Stomach (tissue), 9 donors: Measurements from ENCODE around the gene ZNF133. TPM values are rescaled to one million over a fixed set of nuclear protein-coding genes. Genes with fewer than 3 reads are reported as not detected.
"Not testable (repeated sequence)": the region's sequence is repeated elsewhere in the genome, so short reads cannot be mapped to it uniquely, and the experiment has no call there.

ENCODE experiments used
- DNase-seq, 2 donors: peaks; one replicate each; pipeline versions ENCODE4 v3.0.0 to v3.0.0-alpha.2; 2013 to 2019
- H3K27ac ChIP-seq, 5 donors: fragments of 200-600 bp in 4 of 5; sonication (generic) in 4 of 5; one replicate each; pipeline ENCODE4 v1.5.1; 2013 to 2019; ENCODE audit warnings: mild to moderate bottlenecking in 1 of 5, moderate library complexity in 1 of 5
- H3K27me3 ChIP-seq, 3 donors: fragments of 200-600 bp; sonication (generic); one replicate each; pipeline ENCODE4 v1.5.1; 2017 to 2019; ENCODE audit warnings: mixed run types in 1 of 3
- H3K36me3 ChIP-seq, 4 donors: fragments of 200-600 bp; sonication (generic); 1 replicate in 3 of 4; 2 replicates in 1 of 4; pipeline ENCODE4 v1.5.1; 2016 to 2019
- H3K4me1 ChIP-seq, 4 donors: fragments of 200-600 bp; sonication (generic); one replicate each; pipeline ENCODE4 v1.5.1; 2016 to 2019
- H3K4me3 ChIP-seq, 4 donors: fragments of 200-600 bp; sonication (generic) in 3 of 4; one replicate each; pipeline ENCODE4 v1.5.1; 2016 to 2019; ENCODE audit warnings: mild to moderate bottlenecking in 1 of 4
- H3K9me3 ChIP-seq, 4 donors: fragments of 200-600 bp; sonication (generic); one replicate each; pipeline ENCODE4 v1.5.1; 2016 to 2019
- EP300 ChIP-seq: sonication (generic); formaldehyde crosslinking; IDR thresholded peaks from one replicate; pipeline ENCODE4 v1.6.1; 2017; ENCODE audit warnings: antibody characterized with exemption
- POLR2A ChIP-seq, 4 donors: fragments of 450-650 bp; IDR thresholded peaks; one replicate each; pipeline ENCODE4 v1.6.1; 2016; ENCODE audit warnings: antibody characterized with exemption in 4 of 4, control low read depth in 2 of 4, mild to moderate bottlenecking in 1 of 4, moderate library complexity in 1 of 4
- POLR2AphosphoS5 ChIP-seq, 3 donors: sonication (generic); formaldehyde crosslinking; IDR thresholded peaks; one replicate each; pipeline ENCODE4 v1.6.1; 2016; ENCODE audit warnings: antibody characterized with exemption in 3 of 3
- WGBS, 5 donors: extraction: QIAGEN DNeasy Blood & Tissue Kit in 3 of 5; methylation state at CpG; one replicate each; pipeline versions ENCODE4 v1.1.5 to v1.1.7; 2013 to 2018; 5-methylcytosine and 5-hydroxymethylcytosine counted together
- intact Hi-C: fragments of 100-400 bp; cut with DNase I; formaldehyde crosslinking; loops from one replicate; pipeline ENCODE4 v1.15.1; 2023; ENCODE audit warnings: low total_unique reads
- polyA plus RNA-seq, 3 donors: library from polyadenylated mRNA; stranded (reverse); fragments of 200-250 nt; gene quantifications; one replicate each; pipeline ENCODE4 v1.2.3, GENCODE V29; 2013
- total RNA-seq, 5 donors: library from RNA; depleted of rRNA; stranded (reverse); fragments of >200 nt; gene quantifications; one replicate each; pipeline versions ENCODE4 v1.1.0 to v1.2.3, GENCODE V29; 2014 to 2016
- TF ChIP-seq, protein P1 (sequence below), 7 experiments: fragments of 450-650 bp in 4 of 7; fragments of 200-600 bp in 3 of 7; sonication (generic) in 3 of 7; IDR thresholded peaks; one replicate each; pipeline ENCODE4 v1.5.1; 2016 to 2019; ENCODE audit warnings: antibody characterized with exemption in 7 of 7, control low read depth in 2 of 7, mild to moderate bottlenecking in 1 of 7
- donor health status: healthy with polysubstance abuse.
- donor health status: Bipolar disorder and iron deficiency.
- donor health status: healthy.

Gene ZNF133
- total and polyA plus RNA-seq, 8 donors = 3.5 to 48.2 (median 13.9) TPM

DNA sequence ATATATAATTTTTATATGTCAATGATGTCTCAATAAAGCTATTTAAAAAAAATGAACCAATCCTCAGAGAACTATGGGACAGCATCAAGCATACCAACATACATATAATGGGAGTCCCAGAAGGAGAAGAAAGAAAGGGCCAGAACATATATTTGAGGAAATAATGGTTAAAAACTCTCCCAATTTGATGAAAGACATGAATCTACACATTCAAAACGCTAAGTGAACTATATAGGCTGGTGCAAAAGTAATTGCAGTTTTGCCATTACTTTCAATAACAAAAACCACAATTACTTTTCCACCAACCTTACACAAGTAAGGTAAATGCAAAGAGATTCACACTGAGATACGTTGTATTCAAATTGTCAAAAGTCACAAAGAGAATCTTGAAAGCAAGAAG is 43.4 kb downstream of the ZNF133 start:
- Histone ChIP-seq H3K9me3 (peaks cover 9 to 69% (median 45%) of the 10 kb centered on the region in 4 donors), H3K36me3 (no peaks in the 10 kb centered on the region), H3K27ac (no peak overlapping the region), H3K27me3 (no peaks in the 10 kb centered on the region), H3K4me3 (no peak overlapping the region), H3K4me1 (no peaks in the 10 kb centered on the region)
- TF ChIP-seq, protein P1, sequence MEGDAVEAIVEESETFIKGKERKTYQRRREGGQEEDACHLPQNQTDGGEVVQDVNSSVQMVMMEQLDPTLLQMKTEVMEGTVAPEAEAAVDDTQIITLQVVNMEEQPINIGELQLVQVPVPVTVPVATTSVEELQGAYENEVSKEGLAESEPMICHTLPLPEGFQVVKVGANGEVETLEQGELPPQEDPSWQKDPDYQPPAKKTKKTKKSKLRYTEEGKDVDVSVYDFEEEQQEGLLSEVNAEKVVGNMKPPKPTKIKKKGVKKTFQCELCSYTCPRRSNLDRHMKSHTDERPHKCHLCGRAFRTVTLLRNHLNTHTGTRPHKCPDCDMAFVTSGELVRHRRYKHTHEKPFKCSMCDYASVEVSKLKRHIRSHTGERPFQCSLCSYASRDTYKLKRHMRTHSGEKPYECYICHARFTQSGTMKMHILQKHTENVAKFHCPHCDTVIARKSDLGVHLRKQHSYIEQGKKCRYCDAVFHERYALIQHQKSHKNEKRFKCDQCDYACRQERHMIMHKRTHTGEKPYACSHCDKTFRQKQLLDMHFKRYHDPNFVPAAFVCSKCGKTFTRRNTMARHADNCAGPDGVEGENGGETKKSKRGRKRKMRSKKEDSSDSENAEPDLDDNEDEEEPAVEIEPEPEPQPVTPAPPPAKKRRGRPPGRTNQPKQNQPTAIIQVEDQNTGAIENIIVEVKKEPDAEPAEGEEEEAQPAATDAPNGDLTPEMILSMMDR (IDR thresholded peaks at IDR 0.05) = no peak
- TF ChIP-seq POLR2AphosphoS5 (IDR thresholded peaks at IDR 0.05) (no peak), EP300 (no peak), POLR2A (IDR thresholded peaks at IDR 0.05) (no peak)
- no peak for DNase-seq
- intact Hi-C loops = no loop called here
- 82 to 94% (median 93%) methylated on average over 2 of the region's 2 CpGs for WGBS, 5 donors

GRCh38 chr20:18349749-18350148 is 61.4 kb downstream of the ZNF133 start:
- H3K27ac ChIP-seq, H3K4me3 ChIP-seq, H3K36me3 ChIP-seq, H3K4me1 ChIP-seq, intact Hi-C loops, H3K27me3 ChIP-seq, DNase-seq, H3K9me3 ChIP-seq: not testable (repeated sequence)
- 57 to 65% (median 61%) methylated on average over 3 of the region's 3 CpGs for WGBS, 5 donors

GRCh38 chr20:18359854-18360253 is 71.5 kb downstream of the ZNF133 start:
- no peak for DNase-seq
- intact Hi-C loops = no loop called here
- H3K27ac ChIP-seq = no peak overlapping the region
- no peaks in the 10 kb centered on the region for H3K4me1 ChIP-seq
- 88 to 100% (median 98%) methylated on average over 1 of the region's 1 CpG for WGBS, 5 donors
- H3K4me3 ChIP-seq = no peak overlapping the region
- no peaks in the 10 kb centered on the region for H3K36me3 ChIP-seq
- H3K27me3 ChIP-seq = no peaks in the 10 kb centered on the region
- H3K9me3 ChIP-seq = peaks cover 0 to 2% (median 0%) of the 10 kb centered on the region in 4 donors
- TF ChIP-seq, protein P1 (IDR thresholded peaks at IDR 0.05) = no peak
- TF ChIP-seq POLR2A (IDR thresholded peaks at IDR 0.05) (no peak), EP300 (no peak), POLR2AphosphoS5 (IDR thresholded peaks at IDR 0.05) (no peak)

DNA sequence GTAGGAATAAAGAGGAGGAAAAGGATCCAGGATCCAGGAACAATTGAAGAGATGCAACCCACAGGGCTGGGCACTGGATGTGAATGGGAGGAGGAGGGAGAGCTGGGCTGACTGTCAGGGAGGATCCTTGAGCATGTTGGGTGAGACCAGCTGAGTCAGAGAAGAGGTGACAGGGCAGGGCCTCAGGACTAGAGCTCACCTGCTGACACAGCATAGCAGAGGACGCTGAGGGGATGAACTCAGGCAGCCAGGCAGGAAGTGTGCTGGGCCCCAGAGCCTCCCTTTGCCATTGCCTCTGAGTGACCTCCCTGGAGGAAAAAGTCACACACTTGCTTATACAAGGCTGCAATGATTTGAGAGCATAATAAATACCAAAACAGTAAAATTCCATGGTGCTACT is 72.3 kb downstream of the ZNF133 start:
- no peaks in the 10 kb centered on the region for H3K27me3 ChIP-seq
- DNase-seq = peak in 1 of 2 donors; percentile 21
- intact Hi-C loops = no loop called here
- no peaks in the 10 kb centered on the region for H3K9me3 ChIP-seq
- no peaks in the 10 kb centered on the region for H3K36me3 ChIP-seq
- H3K4me1 ChIP-seq = no peaks in the 10 kb centered on the region
- no peak overlapping the region for H3K27ac ChIP-seq
- TF ChIP-seq POLR2A (IDR thresholded peaks at IDR 0.05) = no peak
- no peak for TF ChIP-seq POLR2AphosphoS5 (IDR thresholded peaks at IDR 0.05)
- H3K4me3 ChIP-seq = no peak overlapping the region
- WGBS, 5 donors = 33 to 43% (median 36%) methylated on average over 1 of the region's 1 CpG

GRCh38 chr20:18361678-18362077 is 73.4 kb downstream of the ZNF133 start:
- H3K27ac ChIP-seq = no peak overlapping the region
- DNase-seq = no peak
- no peaks in the 10 kb centered on the region for H3K9me3 ChIP-seq
- TF ChIP-seq POLR2A (IDR thresholded peaks at IDR 0.05) = no peak
- no peaks in the 10 kb centered on the region for H3K4me1 ChIP-seq
- WGBS, 5 donors = 76 to 96% (median 88%) methylated on average over 1 of the region's 1 CpG
- intact Hi-C loops = no loop called here
- no peak overlapping the region for H3K4me3 ChIP-seq
- H3K27me3 ChIP-seq = no peaks in the 10 kb centered on the region
- H3K36me3 ChIP-seq = no peaks in the 10 kb centered on the region

DNA sequence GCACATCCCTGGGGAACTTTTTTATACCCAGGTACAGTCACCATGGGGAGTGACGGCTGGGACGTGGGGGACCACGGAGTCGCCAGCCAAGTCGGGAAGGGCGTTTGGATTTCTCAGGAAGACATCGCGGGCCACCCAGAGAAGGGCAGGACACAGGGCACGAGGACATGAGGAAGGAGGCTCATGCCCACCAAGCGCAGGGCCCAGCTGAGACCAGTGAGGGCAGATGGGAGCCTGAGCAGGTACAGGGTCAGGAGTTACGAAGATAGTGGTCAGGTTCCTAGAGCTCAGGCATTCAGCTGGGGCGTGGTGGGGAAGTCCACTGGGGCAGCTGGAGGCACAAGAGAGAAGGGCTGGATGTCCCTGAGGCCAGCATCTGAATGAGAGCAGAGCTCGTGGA is 74.6 kb downstream of the ZNF133 start:
- no peaks in the 10 kb centered on the region for H3K27me3 ChIP-seq
- no peaks in the 10 kb centered on the region for H3K4me1 ChIP-seq
- 85 to 92% (median 90%) methylated on average over 13 of the region's 13 CpGs for WGBS, 5 donors
- no peaks in the 10 kb centered on the region for H3K9me3 ChIP-seq
- H3K4me3 ChIP-seq = no peak overlapping the region
- no peak for DNase-seq
- TF ChIP-seq POLR2A (IDR thresholded peaks at IDR 0.05) (no peak), POLR2AphosphoS5 (IDR thresholded peaks at IDR 0.05) (no peak), EP300 (no peak)
- TF ChIP-seq, protein P1 (IDR thresholded peaks at IDR 0.05) = no peak
- intact Hi-C loops = no loop called here
- H3K36me3 ChIP-seq = no peaks in the 10 kb centered on the region
- no peak overlapping the region for H3K27ac ChIP-seq
